HCT116 (cell line): ENCODE data around the gene LHCGR.

Source experiments
- CEBPB ChIP-seq: IDR thresholded peaks from 2 replicates; pipeline ENCODE4 v1.6.1; 2012; ENCODE audit warnings: low read depth
- EGR1 ChIP-seq: IDR thresholded peaks from 2 replicates; pipeline ENCODE4 v1.6.1; 2012; ENCODE audit warnings: low read depth
- EZH2 ChIP-seq: fragments of 200-600 bp; sonication (generic); IDR thresholded peaks from 2 replicates; pipeline ENCODE4 v1.6.1; 2017; ENCODE audit warnings: antibody characterized with exemption, mixed run types
- POLR2A ChIP-seq: IDR thresholded peaks from 2 replicates; pipeline ENCODE4 v1.7.0; 2011; ENCODE audit warnings: borderline replicate concordance; ENCODE audit not compliant: insufficient read depth, insufficient read length; ENCODE audit errors: extremely low read depth
- RAD21 ChIP-seq: IDR thresholded peaks from 2 replicates; pipeline ENCODE4 v1.6.1; 2012; ENCODE audit warnings: low read depth, mild to moderate bottlenecking
- YY1 ChIP-seq: IDR thresholded peaks from 2 replicates; pipeline ENCODE4 v1.6.1; 2011; ENCODE audit warnings: low read length, low read depth, moderate library complexity, mild to moderate bottlenecking; ENCODE audit not compliant: insufficient replicate concordance; ENCODE audit errors: extremely low read depth
- ZFX ChIP-seq: fragments of 450-650 bp; IDR thresholded peaks from 2 replicates; pipeline ENCODE4 v1.6.1; 2017
- TF ChIP-seq, protein P1 (sequence below), 3 experiments: fragments of 200-600 bp in 1 of 3; sonication (generic) in 1 of 3; IDR thresholded peaks in 2 of 3; conservative IDR thresholded peaks in 1 of 3; 2 replicates each; pipeline ENCODE4 v1.5.1; 2012 to 2017; ENCODE audit warnings: low read depth in 2 of 3, low read length in 2 of 3, antibody characterized with exemption in 1 of 3, borderline replicate concordance in 1 of 3, control low read depth in 1 of 3, mild to moderate bottlenecking in 1 of 3, mixed read lengths in 1 of 3, mixed run types in 1 of 3, moderate library complexity in 1 of 3; ENCODE audit not compliant: insufficient read depth in 1 of 3

DNA sequence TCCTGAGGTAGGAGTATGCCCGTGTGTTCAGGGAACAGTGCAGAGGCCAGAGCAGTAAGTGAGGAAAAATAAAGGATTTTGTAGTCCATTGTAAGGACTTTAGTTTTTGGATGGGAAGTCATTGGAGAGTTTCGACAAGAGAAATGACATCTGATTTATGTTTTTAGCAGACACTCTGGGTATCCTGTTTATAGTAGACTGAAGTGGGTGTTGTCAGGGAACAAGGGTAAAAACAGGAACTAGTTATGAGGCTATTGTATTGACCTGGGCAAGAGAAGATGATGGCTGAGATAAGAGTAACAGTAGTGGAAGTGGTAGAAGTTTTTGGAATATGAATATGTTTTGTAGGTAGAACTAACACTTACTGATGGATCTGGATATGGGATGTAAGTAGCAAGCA is 78.1 kb downstream of the LHCGR start:
- TF ChIP-seq ZFX: no peak
- TF ChIP-seq CEBPB: no peak
- TF ChIP-seq POLR2A: no peak
- no peak for TF ChIP-seq EGR1
- no peak for TF ChIP-seq EZH2
- TF ChIP-seq, protein P1, sequence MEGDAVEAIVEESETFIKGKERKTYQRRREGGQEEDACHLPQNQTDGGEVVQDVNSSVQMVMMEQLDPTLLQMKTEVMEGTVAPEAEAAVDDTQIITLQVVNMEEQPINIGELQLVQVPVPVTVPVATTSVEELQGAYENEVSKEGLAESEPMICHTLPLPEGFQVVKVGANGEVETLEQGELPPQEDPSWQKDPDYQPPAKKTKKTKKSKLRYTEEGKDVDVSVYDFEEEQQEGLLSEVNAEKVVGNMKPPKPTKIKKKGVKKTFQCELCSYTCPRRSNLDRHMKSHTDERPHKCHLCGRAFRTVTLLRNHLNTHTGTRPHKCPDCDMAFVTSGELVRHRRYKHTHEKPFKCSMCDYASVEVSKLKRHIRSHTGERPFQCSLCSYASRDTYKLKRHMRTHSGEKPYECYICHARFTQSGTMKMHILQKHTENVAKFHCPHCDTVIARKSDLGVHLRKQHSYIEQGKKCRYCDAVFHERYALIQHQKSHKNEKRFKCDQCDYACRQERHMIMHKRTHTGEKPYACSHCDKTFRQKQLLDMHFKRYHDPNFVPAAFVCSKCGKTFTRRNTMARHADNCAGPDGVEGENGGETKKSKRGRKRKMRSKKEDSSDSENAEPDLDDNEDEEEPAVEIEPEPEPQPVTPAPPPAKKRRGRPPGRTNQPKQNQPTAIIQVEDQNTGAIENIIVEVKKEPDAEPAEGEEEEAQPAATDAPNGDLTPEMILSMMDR (IDR thresholded peaks at IDR 0.05 in 2 of 3, conservative IDR thresholded peaks at IDR 0.05 in 1 of 3; ENCODE audit: borderline replicate concordance in 1 of 3, insufficient read depth in 1 of 3, low read depth in 2 of 3, low read length in 2 of 3): no peak
- TF ChIP-seq YY1: no peak
- TF ChIP-seq RAD21: no peak
